ENCODE measurements around the gene CHD2.

CHD2 gene

DNA sequence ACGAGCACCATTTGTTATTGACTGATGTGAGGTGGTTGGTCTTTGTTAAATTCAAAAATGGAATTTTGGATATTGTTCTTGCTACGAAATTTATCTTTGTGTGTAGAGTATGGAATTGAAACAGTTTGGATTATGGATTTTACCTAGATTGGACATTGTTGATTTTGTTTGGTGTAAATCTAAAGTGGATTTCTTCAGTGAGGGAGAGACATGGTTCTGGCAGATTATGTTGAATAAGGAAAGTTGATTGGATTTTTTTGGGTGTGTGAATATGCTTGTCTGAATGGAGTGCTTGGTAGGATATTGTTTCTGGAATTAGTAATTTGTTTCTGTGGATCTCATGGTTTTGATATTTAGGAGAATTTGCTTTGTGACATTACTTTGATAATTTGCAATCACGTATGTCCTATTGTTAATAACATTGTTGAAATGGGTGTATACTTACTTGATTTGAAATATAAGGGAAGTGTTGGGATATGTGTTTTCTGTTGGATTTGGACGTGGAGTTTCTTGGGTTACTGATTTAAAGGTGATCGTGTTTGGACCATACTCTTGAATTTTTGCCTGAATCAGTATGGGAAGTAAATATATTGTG, 1.0 kb upstream of the CHD2 start:
- WGBS, 2 experiments, result 96 to 97% methylated on average over 5 of the region's 5 CpGs
- peak overlapping the region; percentile 36 for H3K27ac ChIP-seq (ENCODE audit: insufficient read depth, low read depth, low read length, poor library complexity, severe bottlenecking)
- H3K27me3 ChIP-seq (ENCODE audit: control insufficient read depth, insufficient read depth, low read length, poor library complexity, severe bottlenecking), result no peaks in the 10 kb centered on the region
- no peaks in the 10 kb centered on the region for H3K9me3 ChIP-seq (ENCODE audit: control insufficient read depth, low read length)
- peaks cover 9% of the 10 kb centered on the region for H3K36me3 ChIP-seq (ENCODE audit: control insufficient read depth, insufficient read depth, low read length)
- no peak overlapping the region for H3K4me3 ChIP-seq (ENCODE audit: insufficient read depth, low read depth, low read length)
- H3K4me1 ChIP-seq (ENCODE audit: control insufficient read depth, insufficient read depth, low read length), result no peaks in the 10 kb centered on the region

DNA sequence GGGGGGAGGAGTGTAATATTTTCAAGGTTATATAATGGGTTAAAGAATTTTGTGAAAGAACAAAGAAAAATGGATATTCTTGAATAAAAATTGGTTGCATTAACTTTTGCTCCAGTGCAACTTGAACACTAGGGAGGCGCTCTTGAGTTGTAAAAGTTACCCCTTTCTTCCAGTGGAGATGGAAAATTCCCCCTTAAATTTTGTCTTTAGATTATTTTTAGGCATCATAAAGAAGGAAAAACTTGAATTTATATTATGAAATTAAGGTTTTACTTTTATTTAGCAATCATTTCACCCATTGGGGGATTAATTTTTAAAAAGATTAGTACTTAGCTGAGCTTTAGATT, 550 bp upstream of the CHD2 start:
- H3K27me3 ChIP-seq (ENCODE audit: control insufficient read depth, insufficient read depth, low read length, poor library complexity, severe bottlenecking), result no peaks in the 10 kb centered on the region
- H3K4me3 ChIP-seq (ENCODE audit: insufficient read depth, low read depth, low read length), result peak overlapping the region; percentile 72
- H3K9me3 ChIP-seq (ENCODE audit: control insufficient read depth, low read length), result no peaks in the 10 kb centered on the region
- 87 to 100% methylated on average over 1 of the region's 1 CpG for WGBS, 2 experiments
- peak overlapping the region; percentile 100 for H3K27ac ChIP-seq (ENCODE audit: insufficient read depth, low read depth, low read length, poor library complexity, severe bottlenecking)
- H3K36me3 ChIP-seq (ENCODE audit: control insufficient read depth, insufficient read depth, low read length), result peaks cover 5% of the 10 kb centered on the region
- no peaks in the 10 kb centered on the region for H3K4me1 ChIP-seq (ENCODE audit: control insufficient read depth, insufficient read depth, low read length)

GRCh38 chr15:92900731-92901071, 577 bp downstream of the CHD2 start:
- peak overlapping the region; percentile 100 for H3K27ac ChIP-seq (ENCODE audit: insufficient read depth, low read depth, low read length, poor library complexity, severe bottlenecking)
- no peaks in the 10 kb centered on the region for H3K9me3 ChIP-seq (ENCODE audit: control insufficient read depth, low read length)
- WGBS, 2 experiments, result 0% methylated on average over 6 of the region's 6 CpGs
- H3K4me3 ChIP-seq (ENCODE audit: insufficient read depth, low read depth, low read length), result peak overlapping the region; percentile 72
- peaks cover 4% of the 10 kb centered on the region for H3K4me1 ChIP-seq (ENCODE audit: control insufficient read depth, insufficient read depth, low read length)
- H3K27me3 ChIP-seq (ENCODE audit: control insufficient read depth, insufficient read depth, low read length, poor library complexity, severe bottlenecking), result no peaks in the 10 kb centered on the region
- H3K36me3 ChIP-seq (ENCODE audit: control insufficient read depth, insufficient read depth, low read length), result peaks cover 2% of the 10 kb centered on the region

- H3K27ac ChIP-seq (ENCODE audit: insufficient read depth, low read depth, low read length, poor library complexity, severe bottlenecking), result peak overlapping the region; percentile 100
- peaks cover 2% of the 10 kb centered on the region for H3K36me3 ChIP-seq (ENCODE audit: control insufficient read depth, insufficient read depth, low read length)
- H3K27me3 ChIP-seq (ENCODE audit: control insufficient read depth, insufficient read depth, low read length, poor library complexity, severe bottlenecking), result no peaks in the 10 kb centered on the region
- no peaks in the 10 kb centered on the region for H3K9me3 ChIP-seq (ENCODE audit: control insufficient read depth, low read length)
- WGBS, 2 experiments, result 1 to 4% methylated on average over 5 to 8 of the region's 8 CpGs
- H3K4me1 ChIP-seq (ENCODE audit: control insufficient read depth, insufficient read depth, low read length), result peaks cover 4% of the 10 kb centered on the region
- peak overlapping the region; percentile 72 for H3K4me3 ChIP-seq (ENCODE audit: insufficient read depth, low read depth, low read length)
Measured at GRCh38 chr15:92901072-92901761, 1.1 kb downstream of the CHD2 start.

GRCh38 chr15:92901995-92902394, 1.9 kb downstream of the CHD2 start:
- Histone ChIP-seq H3K4me1 (ENCODE audit: control insufficient read depth, insufficient read depth, low read length) (peaks cover 8% of the 10 kb centered on the region), H3K4me3 (ENCODE audit: insufficient read depth, low read depth, low read length) (peak overlapping the region; percentile 72), H3K36me3 (ENCODE audit: control insufficient read depth, insufficient read depth, low read length) (peaks cover 2% of the 10 kb centered on the region), H3K9me3 (ENCODE audit: control insufficient read depth, low read length) (no peaks in the 10 kb centered on the region), H3K27me3 (ENCODE audit: control insufficient read depth, insufficient read depth, low read length, poor library complexity, severe bottlenecking) (no peaks in the 10 kb centered on the region), H3K27ac (ENCODE audit: insufficient read depth, low read depth, low read length, poor library complexity, severe bottlenecking) (no peak overlapping the region)
- WGBS, 2 experiments, result 20 to 43% methylated on average over 2 of the region's 2 CpGs

GRCh38 chr15:92902737-92903593, 2.8 kb downstream of the CHD2 start:
- peak overlapping the region; percentile 100 for H3K27ac ChIP-seq (ENCODE audit: insufficient read depth, low read depth, low read length, poor library complexity, severe bottlenecking)
- H3K9me3 ChIP-seq (ENCODE audit: control insufficient read depth, low read length), result no peaks in the 10 kb centered on the region
- 8 to 37% methylated on average over 1 of the region's 4 CpGs for WGBS, 2 experiments
- H3K4me1 ChIP-seq (ENCODE audit: control insufficient read depth, insufficient read depth, low read length), result peaks cover 15% of the 10 kb centered on the region
- H3K27me3 ChIP-seq (ENCODE audit: control insufficient read depth, insufficient read depth, low read length, poor library complexity, severe bottlenecking), result no peaks in the 10 kb centered on the region
- H3K36me3 ChIP-seq (ENCODE audit: control insufficient read depth, insufficient read depth, low read length), result peaks cover 2% of the 10 kb centered on the region
- peak overlapping the region; percentile 72 for H3K4me3 ChIP-seq (ENCODE audit: insufficient read depth, low read depth, low read length)

DNA sequence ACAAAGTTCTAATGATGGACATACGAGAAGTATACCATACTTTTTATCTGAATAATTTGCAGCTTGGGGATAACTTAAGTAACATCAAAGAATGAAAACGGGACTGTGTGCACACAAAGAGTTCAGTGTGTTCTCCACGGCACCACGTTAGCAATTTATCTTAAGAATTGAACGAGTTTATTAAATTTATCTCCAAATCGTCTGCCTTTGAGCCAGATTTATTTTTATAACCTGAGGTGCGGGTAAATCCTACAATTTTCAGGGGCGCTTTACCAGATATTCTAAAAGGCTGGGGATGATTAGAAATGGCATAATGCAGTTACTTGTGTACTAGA, 3.5 kb downstream of the CHD2 start:
- Histone ChIP-seq H3K9me3 (ENCODE audit: control insufficient read depth, low read length) (no peaks in the 10 kb centered on the region), H3K36me3 (ENCODE audit: control insufficient read depth, insufficient read depth, low read length) (peaks cover 2% of the 10 kb centered on the region), H3K4me1 (ENCODE audit: control insufficient read depth, insufficient read depth, low read length) (peaks cover 21% of the 10 kb centered on the region), H3K27me3 (ENCODE audit: control insufficient read depth, insufficient read depth, low read length, poor library complexity, severe bottlenecking) (no peaks in the 10 kb centered on the region), H3K4me3 (ENCODE audit: insufficient read depth, low read depth, low read length) (peak overlapping the region; percentile 72), H3K27ac (ENCODE audit: insufficient read depth, low read depth, low read length, poor library complexity, severe bottlenecking) (peak overlapping the region; percentile 100)
- WGBS, 2 experiments, result 7 to 10% methylated on average over 7 to 8 of the region's 8 CpGs

GRCh38 chr15:92903966-92904721, 4.0 kb downstream of the CHD2 start:
- Histone ChIP-seq H3K36me3 (ENCODE audit: control insufficient read depth, insufficient read depth, low read length) (no peaks in the 10 kb centered on the region), H3K4me1 (ENCODE audit: control insufficient read depth, insufficient read depth, low read length) (peaks cover 22% of the 10 kb centered on the region), H3K27me3 (ENCODE audit: control insufficient read depth, insufficient read depth, low read length, poor library complexity, severe bottlenecking) (no peaks in the 10 kb centered on the region), H3K4me3 (ENCODE audit: insufficient read depth, low read depth, low read length) (peak overlapping the region; percentile 72), H3K27ac (ENCODE audit: insufficient read depth, low read depth, low read length, poor library complexity, severe bottlenecking) (peak overlapping the region; percentile 100), H3K9me3 (ENCODE audit: control insufficient read depth, low read length) (no peaks in the 10 kb centered on the region)
- 0% methylated on average over 47 of the region's 47 CpGs for WGBS, 2 experiments

DNA sequence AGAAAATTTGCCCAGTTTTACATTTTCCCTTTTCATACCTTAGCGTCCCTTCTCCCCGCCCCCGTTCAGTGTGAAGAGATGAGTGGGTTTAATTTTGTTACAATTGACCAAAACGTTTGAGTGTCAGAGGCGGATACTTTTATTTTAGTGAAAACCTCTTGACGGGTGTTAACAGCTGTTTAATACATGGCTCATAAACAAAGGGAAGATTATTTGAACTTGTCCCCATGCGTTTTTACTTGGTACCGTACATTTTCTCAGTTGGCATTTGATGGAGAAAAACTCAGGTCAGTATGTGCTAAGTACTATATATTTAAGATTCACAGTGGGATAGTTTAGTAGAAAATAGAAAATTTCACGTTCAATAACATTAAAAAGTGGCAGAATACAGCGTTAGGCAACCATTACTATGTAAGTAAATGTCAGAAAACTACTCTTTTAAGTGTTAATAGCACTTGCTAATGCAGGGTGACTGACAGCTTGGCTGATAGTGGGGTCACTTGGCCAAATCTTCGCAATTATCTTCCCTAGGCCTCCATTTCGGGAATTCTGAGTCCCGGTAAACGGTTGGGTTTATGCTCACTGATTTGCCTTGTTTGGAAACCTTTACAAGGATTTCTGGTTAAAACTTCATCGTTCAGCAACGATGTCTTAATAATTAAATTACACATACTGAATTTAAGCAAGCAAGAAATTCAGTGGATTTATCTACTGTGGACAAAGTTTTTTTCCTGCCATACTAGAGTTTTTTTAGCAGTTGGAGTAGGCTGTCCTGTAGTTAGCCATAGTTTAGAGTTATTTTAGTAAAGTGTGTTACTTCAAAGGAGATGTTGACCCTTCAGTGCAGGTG, 4.8 kb downstream of the CHD2 start:
- Histone ChIP-seq H3K9me3 (ENCODE audit: control insufficient read depth, low read length) (no peaks in the 10 kb centered on the region), H3K36me3 (ENCODE audit: control insufficient read depth, insufficient read depth, low read length) (no peaks in the 10 kb centered on the region), H3K27ac (ENCODE audit: insufficient read depth, low read depth, low read length, poor library complexity, severe bottlenecking) (peak overlapping the region; percentile 100), H3K4me1 (ENCODE audit: control insufficient read depth, insufficient read depth, low read length) (peaks cover 22% of the 10 kb centered on the region), H3K4me3 (ENCODE audit: insufficient read depth, low read depth, low read length) (peak overlapping the region; percentile 72), H3K27me3 (ENCODE audit: control insufficient read depth, insufficient read depth, low read length, poor library complexity, severe bottlenecking) (no peaks in the 10 kb centered on the region)
- 58 to 60% methylated on average over 13 to 15 of the region's 16 CpGs for WGBS, 2 experiments

All from ectodermal cell (in vitro differentiated cells).